H1 (cell line): ENCODE data around the gene APP.

Source experiments
- CBX5 ChIP-seq: fragments of 300-800, 300-1000 bp; sonication (generic); IDR thresholded peaks from 2 replicates; pipeline ENCODE4 v1.7.1; 2016; ENCODE audit warnings: antibody characterized with exemption, low read length, low read depth
- CREB1 ChIP-seq: IDR thresholded peaks from 2 replicates; pipeline ENCODE4 v1.6.1; 2012; ENCODE audit warnings: inconsistent platforms
- EP300 ChIP-seq, 2 experiments: IDR thresholded peaks; 1 replicate in 1 of 2; 2 replicates in 1 of 2; pipeline ENCODE4 v1.6.1; 2011 to 2012; ENCODE audit warnings: low read depth in 2 of 2, low read length in 2 of 2, mild to moderate bottlenecking in 2 of 2, borderline replicate concordance in 1 of 2, inconsistent platforms in 1 of 2, moderate library complexity in 1 of 2
- POLR2A ChIP-seq, 2 experiments: IDR thresholded peaks; 1 replicate in 1 of 2; 2 replicates in 1 of 2; pipeline ENCODE4 v1.6.1; 2011; ENCODE audit warnings: low read depth in 2 of 2, low read length in 2 of 2, mild to moderate bottlenecking in 2 of 2; ENCODE audit errors: control extremely low read depth in 1 of 2
- POLR2AphosphoS5 ChIP-seq: IDR thresholded peaks from 2 replicates; pipeline ENCODE4 v1.6.1; 2011; ENCODE audit warnings: low read depth, low read length
- RAD21 ChIP-seq, 2 experiments: IDR thresholded peaks in 1 of 2; conservative IDR thresholded peaks in 1 of 2; 2 replicates each; pipeline ENCODE4 v1.6.1; 2011; ENCODE audit warnings: low read depth in 2 of 2, low read length in 2 of 2, improper control_type of control experiment in 1 of 2, inconsistent platforms in 1 of 2, mild to moderate bottlenecking in 1 of 2, moderate library complexity in 1 of 2
- TEAD4 ChIP-seq: IDR thresholded peaks from 2 replicates; pipeline ENCODE4 v1.6.1; 2012; ENCODE audit warnings: low read depth, low read length, inconsistent platforms, mixed read lengths
- TF ChIP-seq, protein P1 (sequence below), 3 experiments: IDR thresholded peaks; 1 replicate in 2 of 3; 2 replicates in 1 of 3; pipeline versions ENCODE4 v1.5.1 to v1.6.1; 2011; ENCODE audit warnings: low read length in 3 of 3, mild to moderate bottlenecking in 3 of 3, inconsistent platforms in 2 of 3, low read depth in 1 of 3, moderate library complexity in 1 of 3; ENCODE audit not compliant: insufficient read depth in 1 of 3; ENCODE audit errors: control extremely low read depth in 1 of 3
- TF ChIP-seq, protein P2 (sequence below): IDR thresholded peaks from 2 replicates; pipeline ENCODE4 v1.6.1; 2012; ENCODE audit warnings: low read length, inconsistent platforms

DNA sequence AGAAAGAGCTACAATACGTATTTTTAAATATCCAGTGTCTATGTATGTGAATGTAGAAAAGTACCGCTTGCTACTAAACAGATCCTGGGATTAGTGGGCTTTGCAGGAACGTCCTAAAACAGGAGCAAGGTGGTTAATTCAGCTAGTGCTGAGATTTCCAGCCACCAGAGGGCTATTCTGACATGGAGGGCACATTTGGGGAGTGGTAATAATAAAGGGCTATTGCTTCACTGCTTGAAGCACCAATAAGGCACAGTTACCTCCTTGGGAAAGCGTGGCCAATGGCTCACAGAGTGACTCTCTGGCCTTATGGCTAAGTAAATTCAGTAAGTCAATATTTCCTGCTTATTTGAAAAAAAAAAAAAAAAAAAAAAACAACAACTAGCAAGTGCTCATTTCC is 283.4 kb downstream of the APP start:
- no peak for TF ChIP-seq POLR2A (IDR thresholded peaks at IDR 0.05; ENCODE audit: control extremely low read depth in 1 of 2, low read depth in 2 of 2, low read length in 2 of 2)
- TF ChIP-seq, protein P1, sequence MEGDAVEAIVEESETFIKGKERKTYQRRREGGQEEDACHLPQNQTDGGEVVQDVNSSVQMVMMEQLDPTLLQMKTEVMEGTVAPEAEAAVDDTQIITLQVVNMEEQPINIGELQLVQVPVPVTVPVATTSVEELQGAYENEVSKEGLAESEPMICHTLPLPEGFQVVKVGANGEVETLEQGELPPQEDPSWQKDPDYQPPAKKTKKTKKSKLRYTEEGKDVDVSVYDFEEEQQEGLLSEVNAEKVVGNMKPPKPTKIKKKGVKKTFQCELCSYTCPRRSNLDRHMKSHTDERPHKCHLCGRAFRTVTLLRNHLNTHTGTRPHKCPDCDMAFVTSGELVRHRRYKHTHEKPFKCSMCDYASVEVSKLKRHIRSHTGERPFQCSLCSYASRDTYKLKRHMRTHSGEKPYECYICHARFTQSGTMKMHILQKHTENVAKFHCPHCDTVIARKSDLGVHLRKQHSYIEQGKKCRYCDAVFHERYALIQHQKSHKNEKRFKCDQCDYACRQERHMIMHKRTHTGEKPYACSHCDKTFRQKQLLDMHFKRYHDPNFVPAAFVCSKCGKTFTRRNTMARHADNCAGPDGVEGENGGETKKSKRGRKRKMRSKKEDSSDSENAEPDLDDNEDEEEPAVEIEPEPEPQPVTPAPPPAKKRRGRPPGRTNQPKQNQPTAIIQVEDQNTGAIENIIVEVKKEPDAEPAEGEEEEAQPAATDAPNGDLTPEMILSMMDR (IDR thresholded peaks at IDR 0.05; ENCODE audit: control extremely low read depth in 1 of 3, insufficient read depth in 1 of 3, low read depth in 1 of 3, low read length in 3 of 3): peak in 2 of 3 experiments; percentile 31 to 46; a peak in 3 of 4 replicates
- no peak for TF ChIP-seq CREB1
- TF ChIP-seq RAD21 (IDR thresholded peaks at IDR 0.05 in 1 of 2, conservative IDR thresholded peaks at IDR 0.05 in 1 of 2; ENCODE audit: low read depth in 2 of 2, low read length in 2 of 2): peak; percentile 22 to 48; a peak in 3 of 4 replicates
- TF ChIP-seq POLR2AphosphoS5: no peak
- TF ChIP-seq TEAD4: no peak
- no peak for TF ChIP-seq CBX5
- no peak for TF ChIP-seq EP300 (IDR thresholded peaks at IDR 0.05; ENCODE audit: borderline replicate concordance in 1 of 2, low read depth in 2 of 2, low read length in 2 of 2)
- TF ChIP-seq, protein P2, sequence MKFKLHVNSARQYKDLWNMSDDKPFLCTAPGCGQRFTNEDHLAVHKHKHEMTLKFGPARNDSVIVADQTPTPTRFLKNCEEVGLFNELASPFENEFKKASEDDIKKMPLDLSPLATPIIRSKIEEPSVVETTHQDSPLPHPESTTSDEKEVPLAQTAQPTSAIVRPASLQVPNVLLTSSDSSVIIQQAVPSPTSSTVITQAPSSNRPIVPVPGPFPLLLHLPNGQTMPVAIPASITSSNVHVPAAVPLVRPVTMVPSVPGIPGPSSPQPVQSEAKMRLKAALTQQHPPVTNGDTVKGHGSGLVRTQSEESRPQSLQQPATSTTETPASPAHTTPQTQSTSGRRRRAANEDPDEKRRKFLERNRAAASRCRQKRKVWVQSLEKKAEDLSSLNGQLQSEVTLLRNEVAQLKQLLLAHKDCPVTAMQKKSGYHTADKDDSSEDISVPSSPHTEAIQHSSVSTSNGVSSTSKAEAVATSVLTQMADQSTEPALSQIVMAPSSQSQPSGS: no peak
